AG10803 (cell line): ENCODE measurements around the gene CIDEB.
A peak's percentile ranks its signal among the peaks of the same experiment; 100 is the strongest.

Source experiments
- DNase-seq: peaks from one replicate; pipeline ENCODE4 v3.0.0; 2010; ENCODE audit warnings: low read depth
- H3K4me3 ChIP-seq: 2 replicates; pipeline ENCODE4 v1.5.1; 2011; ENCODE audit warnings: mild to moderate bottlenecking, low read length, control low read depth
- TF ChIP-seq, protein P1 (sequence below): conservative IDR thresholded peaks from 2 replicates; pipeline ENCODE4 v1.5.1; 2011; ENCODE audit warnings: mild to moderate bottlenecking, low read length, control low read depth, inconsistent platforms

Gene CIDEB

DNA sequence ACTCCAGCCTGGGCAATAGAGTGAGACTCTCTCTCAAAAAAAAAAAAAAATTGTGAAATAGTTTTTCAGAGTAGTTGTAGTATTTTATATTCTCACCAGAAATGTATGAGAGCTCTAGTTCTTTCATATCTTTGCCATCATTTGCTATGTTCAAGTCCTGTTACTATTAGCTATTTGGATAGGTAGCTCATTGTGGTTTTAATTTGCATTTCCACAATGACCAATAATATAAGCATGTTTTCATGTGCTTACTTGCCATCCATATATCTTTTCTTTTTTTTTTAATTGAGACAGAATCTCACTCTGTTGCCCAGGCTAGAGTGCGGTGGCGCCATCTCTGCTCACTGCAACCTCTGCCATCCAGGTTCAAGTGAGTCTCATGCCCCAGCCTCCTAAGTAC lies 40.4 kb upstream of the CIDEB start:
- TF ChIP-seq, protein P1, sequence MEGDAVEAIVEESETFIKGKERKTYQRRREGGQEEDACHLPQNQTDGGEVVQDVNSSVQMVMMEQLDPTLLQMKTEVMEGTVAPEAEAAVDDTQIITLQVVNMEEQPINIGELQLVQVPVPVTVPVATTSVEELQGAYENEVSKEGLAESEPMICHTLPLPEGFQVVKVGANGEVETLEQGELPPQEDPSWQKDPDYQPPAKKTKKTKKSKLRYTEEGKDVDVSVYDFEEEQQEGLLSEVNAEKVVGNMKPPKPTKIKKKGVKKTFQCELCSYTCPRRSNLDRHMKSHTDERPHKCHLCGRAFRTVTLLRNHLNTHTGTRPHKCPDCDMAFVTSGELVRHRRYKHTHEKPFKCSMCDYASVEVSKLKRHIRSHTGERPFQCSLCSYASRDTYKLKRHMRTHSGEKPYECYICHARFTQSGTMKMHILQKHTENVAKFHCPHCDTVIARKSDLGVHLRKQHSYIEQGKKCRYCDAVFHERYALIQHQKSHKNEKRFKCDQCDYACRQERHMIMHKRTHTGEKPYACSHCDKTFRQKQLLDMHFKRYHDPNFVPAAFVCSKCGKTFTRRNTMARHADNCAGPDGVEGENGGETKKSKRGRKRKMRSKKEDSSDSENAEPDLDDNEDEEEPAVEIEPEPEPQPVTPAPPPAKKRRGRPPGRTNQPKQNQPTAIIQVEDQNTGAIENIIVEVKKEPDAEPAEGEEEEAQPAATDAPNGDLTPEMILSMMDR = no peak

GRCh38 chr14:24347134-24347533 lies 39.4 kb upstream of the CIDEB start:
- no peak overlapping the region for H3K4me3 ChIP-seq
- TF ChIP-seq, protein P1 = no peak
- DNase-seq = no peak

More for the DNA sequence above, 40.4 kb upstream of the CIDEB start:
- no peak overlapping the region for H3K4me3 ChIP-seq
- DNase-seq = no peak

GRCh38 chr14:24343795-24344660 lies 36.3 kb upstream of the CIDEB start:
- TF ChIP-seq, protein P1 = no peak
- no peak for DNase-seq
- no peak overlapping the region for H3K4me3 ChIP-seq

GRCh38 chr14:24342889-24343288 lies 35.1 kb upstream of the CIDEB start:
- TF ChIP-seq, protein P1 = no peak
- DNase-seq = no peak
- no peak overlapping the region for H3K4me3 ChIP-seq

DNA sequence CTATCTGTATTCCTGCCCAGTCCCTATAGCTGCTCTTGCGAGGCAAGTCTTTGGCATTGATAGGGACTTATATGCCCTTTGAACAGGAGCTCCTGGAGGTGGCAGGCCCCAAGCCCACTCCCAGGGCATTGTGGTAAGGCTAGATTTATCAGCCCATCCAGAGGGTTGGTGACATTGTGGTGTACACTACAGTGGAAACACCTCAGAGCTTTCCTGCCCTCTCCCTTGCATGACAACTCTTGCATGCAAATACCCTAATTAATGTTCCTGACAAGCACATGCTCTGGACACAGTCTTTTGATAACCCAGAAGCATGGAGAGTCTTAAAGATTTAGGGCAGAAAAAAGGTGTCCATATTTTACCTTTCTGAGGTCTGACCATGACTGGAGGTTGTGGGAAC lies 32.8 kb upstream of the CIDEB start:
- DNase-seq = no peak
- H3K4me3 ChIP-seq = no peak overlapping the region
- TF ChIP-seq, protein P1 = no peak

DNA sequence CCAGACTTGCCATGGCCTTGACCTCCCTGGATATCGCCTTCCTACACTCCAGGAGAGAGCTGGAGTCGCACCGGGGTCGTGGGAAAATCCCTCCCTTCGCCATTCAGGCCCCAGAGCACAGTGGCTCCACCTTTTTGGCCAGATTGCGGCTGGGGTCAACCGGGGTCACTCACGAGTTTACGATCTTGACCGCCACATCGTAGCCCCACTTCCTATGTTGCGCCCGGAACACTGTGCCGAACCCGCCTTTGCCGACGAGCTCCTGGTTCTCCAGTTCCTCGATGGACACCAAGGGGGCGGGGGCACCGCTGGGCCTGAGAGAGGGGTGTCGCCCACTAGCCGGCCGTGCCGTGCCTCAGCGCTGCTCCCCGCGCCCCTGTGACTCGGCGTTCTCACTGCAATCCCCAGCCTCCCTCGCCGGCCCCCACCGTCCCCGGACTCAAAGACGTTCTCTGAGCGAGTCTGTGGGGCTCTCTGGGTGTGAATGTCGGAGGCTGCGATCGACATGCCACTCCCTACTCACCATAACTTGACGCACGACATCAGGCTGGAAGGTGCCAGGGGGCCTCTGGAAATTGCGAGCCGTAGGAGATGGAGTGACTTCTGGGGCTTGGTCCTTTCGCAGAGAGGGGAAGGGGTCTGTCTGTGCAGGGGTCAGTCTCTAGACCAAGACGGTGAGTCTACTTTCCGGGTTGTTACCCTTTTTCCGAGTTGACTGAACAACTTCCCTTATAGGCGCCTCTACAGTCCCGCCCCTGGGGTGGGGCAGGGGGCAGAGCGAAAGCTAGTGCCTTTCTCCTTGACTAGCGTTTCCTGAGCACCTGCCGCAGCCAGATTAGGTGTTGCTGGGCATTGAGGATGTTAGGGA lies 31.7 kb upstream of the CIDEB start, which contains the start of gene RIPK3:
Gene RIPK3, minus strand, starts transcription at position 708 of the 868 bp plus-strand sequence. Its CDS starts 165 bp downstream, at position 543.
- no peak for DNase-seq
- TF ChIP-seq, protein P1 = no peak
- H3K4me3 ChIP-seq = peak within 1 kb of the TSS; percentile 64
